ENCODE measurements around the gene AOPEP. TPM values are rescaled to one million over a fixed set of nuclear protein-coding genes. Genes with fewer than 3 reads are reported as not detected.

Gene AOPEP
- total RNA-seq, 2 experiments from 2014 or later, result 5.8 to 6.4 TPM

DNA sequence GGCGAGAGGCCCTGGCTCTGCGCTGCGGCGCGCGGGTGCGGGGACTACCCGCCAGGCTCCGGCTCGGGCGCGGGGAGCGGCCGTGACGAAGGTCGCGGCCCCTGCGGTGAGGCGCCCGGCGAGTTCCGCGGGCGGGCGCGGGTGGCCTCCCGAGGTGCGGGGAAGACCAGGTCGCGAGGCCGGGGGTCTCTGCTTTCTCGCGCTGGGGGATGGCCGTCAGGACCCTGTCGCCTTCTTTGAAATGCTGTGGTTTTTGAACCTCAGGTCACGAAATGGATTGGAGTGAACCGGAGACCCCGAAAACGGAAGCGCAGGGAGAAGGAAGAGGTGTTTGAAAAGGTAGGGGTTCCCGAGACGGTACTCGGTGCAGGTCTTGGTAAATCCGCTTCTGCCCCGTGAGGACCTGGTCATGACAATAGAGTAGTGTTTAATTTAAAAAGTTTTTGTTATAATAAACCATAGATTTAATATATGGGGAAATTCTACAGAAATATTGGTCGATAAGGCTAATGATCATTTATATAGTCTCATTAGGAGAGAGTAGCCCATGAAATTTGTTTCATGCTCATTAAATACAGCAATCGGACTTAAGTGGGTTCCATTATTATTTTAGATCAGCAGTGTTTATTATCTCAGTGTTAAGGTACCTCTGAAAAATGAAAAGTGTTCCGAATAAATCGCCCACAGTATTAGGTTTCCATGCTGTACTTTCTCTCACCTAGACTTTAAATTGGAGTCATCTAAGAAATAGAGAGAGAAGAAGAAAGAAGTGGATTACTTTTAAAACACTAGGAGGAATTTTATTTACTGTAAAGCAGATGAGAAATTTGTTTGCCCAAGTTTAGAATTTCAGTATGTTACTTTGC is 279.0 kb downstream of the AOPEP start:
- DNase-seq, result no peak
- H3K9me3 Mint-ChIP-seq, result no peaks in the 10 kb centered on the region

DNA sequence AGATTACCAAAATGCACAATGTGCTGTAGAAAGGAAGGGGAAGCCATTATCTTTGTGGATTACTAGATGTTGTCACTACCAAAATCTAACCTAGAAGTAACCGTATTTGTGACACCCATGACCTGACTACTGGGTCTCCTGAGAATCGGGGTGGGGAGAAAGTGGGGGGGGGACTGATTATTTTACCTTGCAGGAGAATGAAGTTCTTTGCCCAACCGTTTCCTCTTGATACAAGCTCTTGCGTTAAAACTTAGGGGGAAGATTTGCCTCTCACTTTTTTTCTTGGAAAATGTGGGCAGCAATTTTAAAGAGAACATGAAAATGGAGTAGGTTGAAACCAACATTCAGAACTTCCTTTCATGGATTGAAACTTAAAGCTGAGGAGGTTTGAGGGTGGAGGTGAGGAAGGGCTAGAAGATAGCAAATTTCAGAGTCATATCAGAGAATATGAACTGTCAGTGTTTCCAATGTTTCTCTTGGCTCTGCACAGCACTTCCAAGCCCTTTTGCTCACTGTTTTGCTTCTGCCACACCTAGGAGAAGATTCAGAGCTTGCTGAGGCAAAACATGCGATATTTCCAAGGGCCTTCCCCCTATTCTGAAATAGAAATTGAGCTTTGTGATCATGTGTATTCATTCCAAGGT is 280.8 kb downstream of the AOPEP start:
- CTCF ChIA-PET, result no interaction called here
- no peak overlapping the region for H3K4me3 Mint-ChIP-seq
- H3K27ac Mint-ChIP-seq, result no peak overlapping the region
- DNase-seq, result no peak
- peaks cover 8% of the 10 kb centered on the region for H3K4me1 Mint-ChIP-seq (ENCODE audit: low read depth)
- no peaks in the 10 kb centered on the region for H3K36me3 Mint-ChIP-seq (ENCODE audit: low read depth)
- intact Hi-C loops (cut with micrococcal nuclease), result no loop called here
- H3K27me3 Mint-ChIP-seq (ENCODE audit: low read depth), result peaks cover 18% of the 10 kb centered on the region
- H3K9me3 Mint-ChIP-seq, result no peaks in the 10 kb centered on the region

More for the DNA sequence above, 279.0 kb downstream of the AOPEP start:
- Mint-ChIP-seq H3K4me1 (ENCODE audit: low read depth) (peaks cover 8% of the 10 kb centered on the region), H3K27me3 (ENCODE audit: low read depth) (peaks cover 32% of the 10 kb centered on the region), H3K36me3 (ENCODE audit: low read depth) (peaks cover 3% of the 10 kb centered on the region), H3K27ac (no peak overlapping the region), H3K4me3 (peak overlapping the region; percentile 71)
- CTCF ChIA-PET, result no interaction called here
- intact Hi-C loops (cut with micrococcal nuclease), result no loop called here

DNA sequence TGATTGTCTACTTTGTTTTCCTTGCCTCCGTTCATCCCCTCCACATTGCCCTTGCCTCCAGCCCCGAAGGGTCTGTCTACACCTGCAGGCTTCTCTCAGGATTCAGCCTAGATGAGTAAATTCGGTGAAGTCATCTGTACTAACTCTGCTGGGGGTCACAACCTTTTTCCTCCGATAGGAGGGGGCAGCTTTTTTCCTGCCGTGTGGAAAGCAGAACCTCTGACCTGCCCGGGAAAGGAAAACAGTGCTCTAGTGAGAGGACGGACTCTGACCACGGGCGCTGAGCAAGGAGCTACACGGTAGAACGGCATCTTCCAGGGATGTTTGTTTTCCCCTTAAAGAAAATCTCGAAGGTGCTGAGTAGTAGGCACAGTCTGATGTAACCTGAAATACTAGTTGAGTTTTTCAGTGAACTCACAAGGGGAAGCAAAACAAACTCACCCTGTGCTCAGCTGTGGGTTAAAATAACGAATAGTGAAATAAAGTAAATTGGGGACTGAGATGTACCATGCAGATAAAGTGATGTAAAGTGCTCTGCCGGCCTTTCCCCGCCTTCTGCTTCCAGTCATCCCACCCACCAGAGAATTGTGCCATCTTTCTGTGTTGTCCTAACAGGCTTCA is 281.8 kb downstream of the AOPEP start:
- H3K4me3 Mint-ChIP-seq, result no peak overlapping the region
- H3K27me3 Mint-ChIP-seq (ENCODE audit: low read depth), result peaks cover 9% of the 10 kb centered on the region
- no peaks in the 10 kb centered on the region for H3K9me3 Mint-ChIP-seq

DNA sequence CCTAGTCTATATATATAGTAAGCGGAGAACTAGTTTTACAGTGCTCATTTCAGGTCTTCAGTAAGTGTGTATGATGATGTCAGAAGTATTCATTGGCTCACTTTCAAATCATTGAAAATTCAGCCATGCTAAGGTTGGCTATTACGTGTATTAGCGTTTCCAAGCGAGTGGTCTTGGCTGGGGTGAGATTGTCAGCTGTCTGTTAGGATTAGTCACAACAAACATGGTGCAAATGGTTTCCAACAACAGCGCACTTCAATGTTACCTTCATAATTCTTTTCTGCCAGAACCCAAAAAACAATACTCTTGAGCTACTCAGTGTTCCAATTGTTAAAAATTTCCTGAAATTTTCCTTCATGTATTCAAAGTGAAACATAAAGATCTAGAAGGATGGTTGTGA is 283.0 kb downstream of the AOPEP start:
- H3K36me3 Mint-ChIP-seq (ENCODE audit: low read depth), result no peaks in the 10 kb centered on the region
- CTCF ChIA-PET, result interaction anchor here (0.7 to 1.2 kb wide), 2 partner anchors 118 to 328 kb away, joined by 3 read pairs; no protein-coding TSS in a partner anchor
- no peaks in the 10 kb centered on the region for H3K9me3 Mint-ChIP-seq
- H3K4me3 Mint-ChIP-seq, result no peak overlapping the region
- DNase-seq, result no peak
- H3K27ac Mint-ChIP-seq, result no peak overlapping the region
- intact Hi-C loops (cut with micrococcal nuclease), result no loop called here
- peaks cover 2% of the 10 kb centered on the region for H3K27me3 Mint-ChIP-seq (ENCODE audit: low read depth)
- H3K4me1 Mint-ChIP-seq (ENCODE audit: low read depth), result peaks cover 6% of the 10 kb centered on the region

More for the DNA sequence above, 281.8 kb downstream of the AOPEP start:
- Mint-ChIP-seq H3K27ac (no peak overlapping the region), H3K36me3 (ENCODE audit: low read depth) (no peaks in the 10 kb centered on the region), H3K4me1 (ENCODE audit: low read depth) (peaks cover 8% of the 10 kb centered on the region)
- intact Hi-C loops (cut with micrococcal nuclease), result no loop called here
- CTCF ChIA-PET, result no interaction called here
- no peak for DNase-seq

DNA sequence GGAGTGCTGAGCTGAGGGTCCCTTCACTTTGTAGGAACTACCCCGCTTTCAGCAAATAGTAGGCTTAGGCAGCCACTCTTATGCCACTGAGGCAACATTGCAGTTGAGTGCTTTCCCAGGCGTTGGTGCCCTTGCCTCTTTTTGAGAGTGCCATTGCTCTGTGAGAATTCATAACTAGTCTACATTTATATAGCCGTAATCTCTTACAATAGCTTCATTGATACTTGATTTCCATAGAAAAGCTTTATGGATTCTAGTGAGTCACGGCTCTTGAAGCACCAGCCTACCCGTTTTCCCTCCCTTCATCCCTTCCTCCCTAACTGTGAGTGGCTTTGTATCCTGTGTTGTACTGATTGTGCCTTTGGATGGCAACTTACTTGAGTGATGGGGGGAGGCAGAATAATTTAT is 283.9 kb downstream of the AOPEP start:
- no peak for DNase-seq
- CTCF ChIA-PET, result interaction anchor here (1.2 kb wide), 1 partner anchor 329 kb away, joined by 3 read pairs; no protein-coding TSS in a partner anchor
- H3K4me3 Mint-ChIP-seq, result no peak overlapping the region
- intact Hi-C loops (cut with micrococcal nuclease), result no loop called here
- peaks cover 6% of the 10 kb centered on the region for H3K4me1 Mint-ChIP-seq (ENCODE audit: low read depth)
- peaks cover under 1% of the 10 kb centered on the region for H3K27me3 Mint-ChIP-seq (ENCODE audit: low read depth)
- no peak overlapping the region for H3K27ac Mint-ChIP-seq
- H3K9me3 Mint-ChIP-seq, result no peaks in the 10 kb centered on the region
- no peaks in the 10 kb centered on the region for H3K36me3 Mint-ChIP-seq (ENCODE audit: low read depth)

DNA sequence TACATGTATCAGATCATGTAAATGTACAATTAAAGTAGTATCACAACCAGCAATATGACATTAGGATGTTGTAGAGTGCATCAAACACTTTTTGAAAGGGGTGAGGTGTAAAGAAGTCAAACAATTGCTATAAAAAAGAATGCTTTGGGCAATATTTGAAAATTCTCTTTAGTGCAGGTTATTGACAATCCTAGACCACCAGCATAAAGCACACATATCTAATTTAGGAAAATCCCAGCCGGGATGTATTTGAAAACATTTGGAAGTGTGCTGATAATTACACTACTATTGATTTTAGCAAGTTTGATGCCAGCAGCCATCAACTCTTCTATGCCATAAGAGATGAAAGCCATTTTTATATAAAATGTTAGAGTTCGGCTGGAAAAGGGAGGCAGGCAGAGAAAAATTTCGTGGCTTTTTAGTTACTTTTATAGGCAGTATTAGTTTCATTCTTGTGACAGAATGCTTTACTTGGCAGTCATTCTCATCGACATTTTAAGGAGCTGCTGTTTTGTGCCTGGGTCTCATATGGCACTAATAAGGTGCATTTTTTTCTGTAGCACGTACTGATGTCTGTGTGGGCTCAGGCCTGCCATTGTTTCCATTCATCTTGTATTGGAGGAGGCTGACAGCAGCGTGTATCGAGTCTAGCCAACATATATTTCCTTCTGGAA is 285.7 kb downstream of the AOPEP start:
- CTCF ChIA-PET, result no interaction called here
- Mint-ChIP-seq H3K27me3 (ENCODE audit: low read depth) (no peaks in the 10 kb centered on the region), H3K36me3 (ENCODE audit: low read depth) (no peaks in the 10 kb centered on the region)

DNA sequence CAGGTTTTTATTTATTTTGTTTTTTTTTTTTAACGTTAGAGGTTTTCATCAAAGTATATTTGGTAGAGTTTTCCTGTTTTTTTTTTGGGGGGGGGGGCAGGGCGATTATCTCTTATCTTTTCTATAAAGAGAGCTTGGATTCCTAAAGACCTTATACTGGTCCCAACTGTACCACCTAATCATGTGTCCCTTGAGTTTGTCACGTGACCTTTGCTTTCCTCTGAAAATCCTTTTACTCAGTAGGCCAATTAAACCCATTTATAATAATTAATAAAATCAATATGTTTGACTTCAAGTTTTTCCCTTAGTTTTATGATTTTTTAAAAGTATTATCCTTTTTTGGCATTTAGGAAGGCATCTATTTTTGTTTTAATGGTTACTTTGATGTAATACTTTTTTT is 286.4 kb downstream of the AOPEP start:
- Mint-ChIP-seq H3K27ac (no peak overlapping the region), H3K36me3 (ENCODE audit: low read depth) (no peaks in the 10 kb centered on the region), H3K9me3 (no peaks in the 10 kb centered on the region), H3K4me3 (no peak overlapping the region), H3K4me1 (ENCODE audit: low read depth) (no peaks in the 10 kb centered on the region), H3K27me3 (ENCODE audit: low read depth) (no peaks in the 10 kb centered on the region)
- intact Hi-C loops (cut with micrococcal nuclease), result no loop called here
- CTCF ChIA-PET, result no interaction called here
- DNase-seq, result no peak

More for the DNA sequence above, 285.7 kb downstream of the AOPEP start:
- H3K4me1 Mint-ChIP-seq (ENCODE audit: low read depth), result peaks cover 4% of the 10 kb centered on the region
- intact Hi-C loops (cut with micrococcal nuclease), result no loop called here
- H3K4me3 Mint-ChIP-seq, result no peak overlapping the region
- H3K27ac Mint-ChIP-seq, result no peak overlapping the region
- H3K9me3 Mint-ChIP-seq, result no peaks in the 10 kb centered on the region
- DNase-seq, result no peak

DNA sequence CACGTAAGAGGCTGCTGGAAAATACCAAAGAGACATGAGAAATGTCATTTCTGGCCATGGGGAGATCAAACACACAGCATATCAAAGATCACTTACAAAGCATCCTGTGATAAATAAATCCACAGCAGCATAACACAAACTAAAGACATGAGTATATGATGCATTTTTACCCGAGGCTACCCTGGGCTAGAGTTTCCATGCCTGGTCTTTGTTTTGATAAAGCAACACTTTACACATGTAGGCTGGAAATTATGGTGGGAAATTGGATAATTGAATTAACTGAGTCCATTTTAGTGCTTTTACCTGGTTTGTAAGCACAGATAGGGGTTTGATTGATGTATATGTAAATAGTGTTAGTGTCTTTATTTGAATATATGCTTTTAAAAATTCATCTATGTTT is 288.4 kb downstream of the AOPEP start:
- Mint-ChIP-seq H3K36me3 (ENCODE audit: low read depth) (no peaks in the 10 kb centered on the region), H3K27me3 (ENCODE audit: low read depth) (no peaks in the 10 kb centered on the region), H3K27ac (no peak overlapping the region), H3K4me3 (no peak overlapping the region), H3K9me3 (no peaks in the 10 kb centered on the region), H3K4me1 (ENCODE audit: low read depth) (no peaks in the 10 kb centered on the region)
- intact Hi-C loops (cut with micrococcal nuclease), result no loop called here
- DNase-seq, result no peak
- CTCF ChIA-PET, result no interaction called here

DNA sequence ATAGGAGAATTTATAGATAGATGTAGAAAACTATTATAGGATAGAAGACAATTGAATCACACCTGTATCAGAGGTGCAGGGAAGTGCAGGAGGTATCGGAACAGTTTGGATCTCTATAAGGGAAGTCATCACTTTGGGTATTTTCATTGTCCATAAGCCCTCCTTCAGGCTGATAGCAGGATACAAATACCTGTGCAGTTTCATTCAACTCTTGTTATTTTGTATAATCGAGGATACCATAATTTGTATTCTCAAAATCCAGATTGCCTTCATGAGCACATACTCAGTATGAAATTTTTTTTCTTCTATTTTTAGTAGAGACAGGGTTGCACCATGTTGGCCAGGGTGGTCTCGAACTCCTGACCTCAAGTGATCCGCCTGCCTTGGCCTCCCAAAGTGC is 289.1 kb downstream of the AOPEP start:
- Mint-ChIP-seq H3K27ac (no peak overlapping the region), H3K4me1 (ENCODE audit: low read depth) (no peaks in the 10 kb centered on the region), H3K27me3 (ENCODE audit: low read depth) (no peaks in the 10 kb centered on the region), H3K9me3 (no peaks in the 10 kb centered on the region), H3K36me3 (ENCODE audit: low read depth) (no peaks in the 10 kb centered on the region), H3K4me3 (no peak overlapping the region)
- CTCF ChIA-PET, result no interaction called here
- no peak for DNase-seq
- intact Hi-C loops (cut with micrococcal nuclease), result no loop called here

DNA sequence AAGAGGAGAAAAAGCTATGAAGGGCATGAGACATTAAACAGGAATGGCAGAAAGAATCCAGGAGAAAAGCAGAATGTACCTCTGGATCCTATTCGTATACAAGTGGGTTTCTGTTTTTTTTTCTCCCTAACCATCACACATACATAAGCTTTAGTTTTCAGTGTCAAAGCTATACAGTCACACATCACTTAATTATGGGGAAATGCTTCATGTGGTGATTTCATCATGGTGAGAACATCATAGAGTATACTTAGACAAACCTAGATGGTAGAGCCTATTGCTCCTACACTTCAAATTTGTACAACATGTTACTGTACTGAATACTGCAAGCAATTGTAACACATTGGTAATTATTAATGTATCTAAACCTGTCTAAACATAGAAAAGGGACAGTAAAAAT is 290.6 kb downstream of the AOPEP start:
- H3K27me3 Mint-ChIP-seq (ENCODE audit: low read depth), result no peaks in the 10 kb centered on the region
- no peaks in the 10 kb centered on the region for H3K36me3 Mint-ChIP-seq (ENCODE audit: low read depth)
- H3K9me3 Mint-ChIP-seq, result no peaks in the 10 kb centered on the region
- intact Hi-C loops (cut with micrococcal nuclease), result no loop called here
- H3K27ac Mint-ChIP-seq, result no peak overlapping the region
- CTCF ChIA-PET, result no interaction called here
- DNase-seq, result no peak
- no peak overlapping the region for H3K4me3 Mint-ChIP-seq
- H3K4me1 Mint-ChIP-seq (ENCODE audit: low read depth), result no peaks in the 10 kb centered on the region

DNA sequence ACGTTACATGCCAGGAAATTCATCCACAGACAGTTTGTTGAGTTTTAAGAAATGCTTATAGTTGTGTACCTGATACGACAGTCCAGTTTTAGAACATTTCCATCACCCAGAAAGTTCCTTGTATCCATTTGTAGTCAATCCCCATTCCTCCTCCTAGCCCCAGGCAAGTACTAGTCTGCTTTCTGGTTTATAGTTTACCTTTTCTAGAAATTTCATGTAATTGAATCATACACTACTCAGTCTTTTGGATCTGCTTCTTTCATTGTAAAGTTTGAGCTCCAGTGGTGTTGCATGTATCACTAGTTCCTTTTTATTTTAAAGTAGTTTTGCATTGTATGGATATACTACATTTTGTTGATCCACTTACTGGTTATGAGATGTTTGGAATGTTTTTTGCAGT is 291.2 kb downstream of the AOPEP start:
- no peaks in the 10 kb centered on the region for H3K36me3 Mint-ChIP-seq (ENCODE audit: low read depth)
- H3K27me3 Mint-ChIP-seq (ENCODE audit: low read depth), result no peaks in the 10 kb centered on the region
- no peak for DNase-seq
- intact Hi-C loops (cut with micrococcal nuclease), result no loop called here
- no peaks in the 10 kb centered on the region for H3K9me3 Mint-ChIP-seq
- no peak overlapping the region for H3K27ac Mint-ChIP-seq
- no peak overlapping the region for H3K4me3 Mint-ChIP-seq
- CTCF ChIA-PET, result no interaction called here
- H3K4me1 Mint-ChIP-seq (ENCODE audit: low read depth), result no peaks in the 10 kb centered on the region

DNA sequence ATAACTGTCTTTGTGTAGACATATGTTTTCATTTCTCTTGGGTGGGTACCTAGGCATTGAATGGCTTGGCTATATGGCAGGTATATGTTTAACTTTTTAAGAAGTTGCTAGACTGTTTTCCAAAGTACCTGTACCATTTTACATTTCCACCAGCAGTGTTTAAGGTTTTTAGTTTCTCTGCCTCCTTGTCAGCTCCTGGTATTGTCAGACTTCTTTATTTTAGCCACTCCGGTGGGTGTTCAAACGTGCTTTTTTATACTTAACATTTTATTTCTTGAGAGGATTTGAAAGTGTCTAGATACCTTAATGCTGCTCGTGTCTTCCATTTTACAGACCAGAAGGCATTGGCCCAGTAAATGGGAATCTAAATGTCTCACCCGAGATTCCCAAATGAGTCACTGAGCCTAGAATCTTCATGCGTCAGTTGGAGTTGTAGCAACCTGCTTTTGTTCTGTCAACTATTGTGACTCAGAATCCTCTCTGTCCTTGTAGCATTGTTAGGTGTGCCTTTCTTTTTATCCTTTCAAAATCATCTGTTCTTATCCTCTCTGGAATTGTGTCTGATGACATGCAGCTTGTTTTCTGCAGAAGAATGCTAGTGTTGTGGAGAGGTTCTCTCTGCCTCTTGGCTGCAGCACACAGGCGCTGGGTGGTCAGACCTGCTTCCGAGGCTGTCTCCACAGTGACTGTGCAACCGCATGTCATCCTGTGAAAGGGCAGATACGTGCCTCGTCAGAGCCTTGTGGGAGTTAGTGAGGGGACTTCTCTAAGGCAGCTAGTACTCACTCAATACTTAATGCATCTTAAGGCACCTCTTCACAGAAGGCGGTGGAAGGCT is 291.8 kb downstream of the AOPEP start:
- H3K36me3 Mint-ChIP-seq (ENCODE audit: low read depth), result no peaks in the 10 kb centered on the region
- no peak overlapping the region for H3K4me3 Mint-ChIP-seq
- no peaks in the 10 kb centered on the region for H3K4me1 Mint-ChIP-seq (ENCODE audit: low read depth)
- CTCF ChIA-PET, result no interaction called here
- DNase-seq, result no peak
- intact Hi-C loops (cut with micrococcal nuclease), result no loop called here
- no peak overlapping the region for H3K27ac Mint-ChIP-seq
- no peaks in the 10 kb centered on the region for H3K9me3 Mint-ChIP-seq
- H3K27me3 Mint-ChIP-seq (ENCODE audit: low read depth), result no peaks in the 10 kb centered on the region

All from activated naive CD4-positive, alpha-beta T cell treated with anti-CD3 and anti-CD28 coated beads for 36 hours (primary cell).